Neutrophil (primary cell): ENCODE results near the gene PPP1R3F.
"Not testable (repeated sequence)": the region's sequence is repeated elsewhere in the genome, so short reads cannot be mapped to it uniquely, and the experiment has no call there.

Experiments
- H3K27ac ChIP-seq: fragments of 200-600 bp; sonication (generic); 2 replicates; pipeline ENCODE4 v1.5.1; 2016; ENCODE audit warnings: mild to moderate bottlenecking, moderate library complexity
- H3K27me3 ChIP-seq: fragments of 200-600 bp; sonication (generic); 2 replicates; pipeline ENCODE4 v1.6.0; 2016; ENCODE audit warnings: mild to moderate bottlenecking
- H3K36me3 ChIP-seq: fragments of 200-600 bp; sonication (generic); 2 replicates; pipeline ENCODE4 v1.5.1; 2017
- H3K4me1 ChIP-seq, 2 experiments: fragments of 200-600 bp in 1 of 2; sonication (generic) in 1 of 2; 1 replicate in 1 of 2; 2 replicates in 1 of 2; pipeline versions ENCODE4 v1.5.1 to v1.6.1; 2013 to 2016; ENCODE audit warnings: low read depth in 1 of 2, low read length in 1 of 2, mild to moderate bottlenecking in 1 of 2, moderate library complexity in 1 of 2; ENCODE audit not compliant: control insufficient read depth in 1 of 2, insufficient read depth in 1 of 2
- H3K4me3 ChIP-seq, 2 experiments: fragments of 200-600 bp in 1 of 2; sonication (generic) in 1 of 2; 1 replicate in 1 of 2; 2 replicates in 1 of 2; pipeline ENCODE4 v1.5.1; 2013 to 2016; ENCODE audit warnings: low read depth in 1 of 2, low read length in 1 of 2, mild to moderate bottlenecking in 1 of 2, moderate library complexity in 1 of 2
- H3K9me3 ChIP-seq: fragments of 200-600 bp; sonication (generic); 2 replicates; pipeline ENCODE4 v1.5.1; 2016

PPP1R3F gene

GRCh38 chrX:49331282-49331681 lies 61.7 kb downstream of the PPP1R3F start, which contains the start of gene GAGE13:
GAGE13 (plus strand) TSS chrX:49331582; CDS start chrX:49332738, 1,156 bp downstream.
- not testable (repeated sequence) for H3K9me3 ChIP-seq, H3K27ac ChIP-seq, H3K27me3 ChIP-seq, H3K4me3 ChIP-seq, H3K36me3 ChIP-seq, H3K4me1 ChIP-seq

- H3K9me3 ChIP-seq, H3K27ac ChIP-seq, H3K4me3 ChIP-seq, H3K36me3 ChIP-seq, H3K4me1 ChIP-seq, H3K27me3 ChIP-seq: not testable (repeated sequence)
Measured at GRCh38 chrX:49331841-49332240, 62.2 kb downstream of the PPP1R3F start.
